A673 (cell line): ENCODE data around the gene TRAF3IP1. TPM values are rescaled to one million over a fixed set of nuclear protein-coding genes. Genes with fewer than 3 reads are reported as not detected.

Source experiments
- BruUV-seq: library from RNA; stranded (reverse); fragments of 400-500 nt; replicated peaks from 2 replicates; lab custom pipeline; 2021; lab: Mats Ljungman, UMichigan
- CTCF ChIA-PET: fragments of 300-600 bp; sonication (Branson Sonifier 250); formaldehyde crosslinking; loops from one replicate; lab custom pipeline; 2022; ENCODE audit warnings: antibody characterized with exemption; lab: Charles Lee
- POLR2A ChIA-PET: fragments of 300-600 bp; sonication (Branson Sonifier 250); formaldehyde crosslinking; loops from one replicate; lab custom pipeline; 2022; ENCODE audit warnings: antibody characterized with exemption; ENCODE audit not compliant: low non-redundant PET; lab: Charles Lee
- DNase-seq: peaks from one replicate; pipeline ENCODE4 v3.0.0-alpha.2; 2015; ENCODE audit warnings: low spot score
- H3K27ac ChIP-seq: fragments of 200-600 bp; sonication (generic); 2 replicates; pipeline ENCODE4 v1.5.1; 2016; ENCODE audit warnings: mixed run types, low read depth, mild to moderate bottlenecking, mixed read lengths, antibody characterized with exemption, low read length; ENCODE audit not compliant: poor library complexity, severe bottlenecking
- H3K27me3 ChIP-seq: fragments of 200-600 bp; sonication (generic); replicated peaks from 2 replicates; pipeline ENCODE4 v1.6.1; 2017; ENCODE audit warnings: mixed run types, low read depth, mild to moderate bottlenecking, mixed read lengths, antibody characterized with exemption, low read length; ENCODE audit not compliant: insufficient read depth, poor library complexity
- H3K36me3 ChIP-seq: fragments of 200-600 bp; sonication (generic); 2 replicates; pipeline ENCODE4 v1.6.1; 2016; ENCODE audit warnings: mixed run types, mild to moderate bottlenecking, mixed read lengths, antibody characterized with exemption, low read length; ENCODE audit not compliant: insufficient read depth, poor library complexity, severe bottlenecking
- H3K4me1 ChIP-seq: fragments of 200-600 bp; sonication (generic); 2 replicates; pipeline ENCODE4 v1.6.1; 2017; ENCODE audit warnings: mixed run types, mild to moderate bottlenecking, mixed read lengths, antibody characterized with exemption, low read length; ENCODE audit not compliant: insufficient read depth, poor library complexity, severe bottlenecking
- H3K4me3 ChIP-seq: fragments of 200-600 bp; sonication (generic); 2 replicates; pipeline ENCODE4 v1.5.1; 2016; ENCODE audit warnings: low read depth, mixed run types, mild to moderate bottlenecking, mixed read lengths, low read length; ENCODE audit not compliant: poor library complexity, severe bottlenecking
- H3K9me3 ChIP-seq: fragments of 200-600 bp; sonication (generic); 2 replicates; pipeline ENCODE4 v1.6.1; 2016; ENCODE audit warnings: mixed run types, low read depth, mild to moderate bottlenecking, mixed read lengths, antibody characterized with exemption, low read length; ENCODE audit not compliant: poor library complexity, severe bottlenecking
- EZH2 ChIP-seq: fragments of 200-600 bp; sonication (generic); IDR thresholded peaks from 2 replicates; pipeline ENCODE4 v1.6.1; 2017; ENCODE audit warnings: borderline replicate concordance, low read depth, mild to moderate bottlenecking, mixed read lengths, antibody characterized with exemption, low read length; ENCODE audit not compliant: poor library complexity, severe bottlenecking
- intact Hi-C: fragments of 100-400 bp; cut with micrococcal nuclease; formaldehyde crosslinking; loops from one replicate; pipeline ENCODE4 v1.10.0; 2022; ENCODE audit not compliant: unreplicated experiment
- total RNA-seq: library from RNA; stranded (reverse); gene quantifications from 2 replicates; pipeline ENCODE4 v1.2.3, GENCODE V29; 2021
- TF ChIP-seq, protein P1 (sequence below): fragments of 300-800, 200-600 bp; sonication (generic); conservative IDR thresholded peaks from 2 replicates; pipeline ENCODE4 v1.5.1; 2017; ENCODE audit warnings: low read depth, mild to moderate bottlenecking, antibody characterized with exemption, low read length, moderate library complexity, mixed read lengths

The TRAF3IP1 gene
- total RNA-seq, 1 experiment from 2014 or later: 23.0 TPM

DNA sequence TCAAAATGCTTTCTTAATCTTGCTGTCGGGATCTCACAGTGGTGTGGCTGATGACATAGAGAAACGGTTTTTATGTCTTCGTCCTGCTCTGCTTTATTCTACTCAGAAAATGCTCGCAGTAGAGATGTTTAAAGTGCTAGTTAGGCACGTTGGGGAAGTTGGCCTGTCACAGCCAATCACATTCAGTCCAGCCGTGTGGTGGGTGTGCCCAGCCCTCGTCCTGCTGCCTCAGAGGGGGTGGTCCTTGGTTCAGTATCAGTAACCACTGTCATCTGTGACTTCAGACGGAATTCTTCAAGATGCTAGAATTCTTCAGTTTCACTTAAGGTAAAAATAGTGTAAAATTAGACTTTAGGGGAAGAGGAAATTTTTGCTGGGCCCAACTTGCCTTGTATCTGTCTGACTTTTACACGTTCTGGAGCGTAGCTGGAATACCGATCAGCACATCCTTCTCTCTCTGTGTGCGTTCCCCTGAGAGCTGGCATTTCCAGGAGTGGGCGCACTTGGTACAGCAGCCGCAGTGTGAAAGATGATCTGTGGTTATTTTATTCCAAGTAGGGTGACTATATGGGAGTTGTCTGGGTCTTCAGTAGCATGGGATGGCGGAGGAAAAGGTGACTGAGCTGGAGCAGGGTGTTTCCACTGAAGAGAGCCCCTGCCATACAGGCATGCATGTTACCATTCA lies 18.5 kb downstream of the TRAF3IP1 start:
- Histone ChIP-seq H3K36me3 (no peaks in the 10 kb centered on the region), H3K9me3 (no peaks in the 10 kb centered on the region), H3K4me1 (no peaks in the 10 kb centered on the region), H3K27ac (no peak overlapping the region), H3K4me3 (no peak overlapping the region), H3K27me3 (no peaks in the 10 kb centered on the region)
- TF ChIP-seq, protein P1, sequence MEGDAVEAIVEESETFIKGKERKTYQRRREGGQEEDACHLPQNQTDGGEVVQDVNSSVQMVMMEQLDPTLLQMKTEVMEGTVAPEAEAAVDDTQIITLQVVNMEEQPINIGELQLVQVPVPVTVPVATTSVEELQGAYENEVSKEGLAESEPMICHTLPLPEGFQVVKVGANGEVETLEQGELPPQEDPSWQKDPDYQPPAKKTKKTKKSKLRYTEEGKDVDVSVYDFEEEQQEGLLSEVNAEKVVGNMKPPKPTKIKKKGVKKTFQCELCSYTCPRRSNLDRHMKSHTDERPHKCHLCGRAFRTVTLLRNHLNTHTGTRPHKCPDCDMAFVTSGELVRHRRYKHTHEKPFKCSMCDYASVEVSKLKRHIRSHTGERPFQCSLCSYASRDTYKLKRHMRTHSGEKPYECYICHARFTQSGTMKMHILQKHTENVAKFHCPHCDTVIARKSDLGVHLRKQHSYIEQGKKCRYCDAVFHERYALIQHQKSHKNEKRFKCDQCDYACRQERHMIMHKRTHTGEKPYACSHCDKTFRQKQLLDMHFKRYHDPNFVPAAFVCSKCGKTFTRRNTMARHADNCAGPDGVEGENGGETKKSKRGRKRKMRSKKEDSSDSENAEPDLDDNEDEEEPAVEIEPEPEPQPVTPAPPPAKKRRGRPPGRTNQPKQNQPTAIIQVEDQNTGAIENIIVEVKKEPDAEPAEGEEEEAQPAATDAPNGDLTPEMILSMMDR: no peak
- TF ChIP-seq EZH2: no peak
- DNase-seq: no peak
- intact Hi-C loops: no loop called here
- BruUV-seq: no TSS peak
- POLR2A ChIA-PET: no interaction called here
- CTCF ChIA-PET: no interaction called here

- CTCF ChIA-PET: no interaction called here
- intact Hi-C loops: no loop called here
- Histone ChIP-seq H3K4me3 (no peak overlapping the region), H3K27me3 (no peaks in the 10 kb centered on the region), H3K9me3 (no peaks in the 10 kb centered on the region), H3K27ac (no peak overlapping the region), H3K36me3 (no peaks in the 10 kb centered on the region), H3K4me1 (no peaks in the 10 kb centered on the region)
- no peak for DNase-seq
- TF ChIP-seq, protein P1: no peak
- no peak for TF ChIP-seq EZH2
- BruUV-seq: no TSS peak
- POLR2A ChIA-PET: no interaction called here
Measured at GRCh38 chr2:238339395-238339780, 19.1 kb downstream of the TRAF3IP1 start.

DNA sequence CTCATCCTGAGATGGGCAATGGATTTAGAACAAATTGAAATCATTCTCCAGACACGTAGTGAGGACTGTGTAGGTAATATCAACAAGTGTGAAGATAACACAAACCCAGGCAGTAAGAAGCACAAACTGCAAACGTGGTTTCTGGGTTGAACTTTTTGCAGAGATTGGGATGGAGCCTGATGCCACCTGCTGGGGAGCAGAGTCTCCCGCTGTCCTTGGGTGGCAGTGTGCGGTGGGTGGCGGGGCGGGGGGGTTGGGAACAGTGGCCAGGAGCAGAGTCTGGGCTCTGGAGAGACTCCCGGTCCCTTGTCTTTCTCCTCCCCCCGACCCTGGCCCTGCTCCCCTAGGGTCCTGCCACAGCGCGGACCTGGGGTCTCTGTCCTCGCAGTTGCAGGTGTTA lies 19.5 kb downstream of the TRAF3IP1 start:
- H3K27me3 ChIP-seq: no peaks in the 10 kb centered on the region
- no peak for TF ChIP-seq EZH2
- TF ChIP-seq, protein P1: no peak
- H3K36me3 ChIP-seq: no peaks in the 10 kb centered on the region
- ChIA-PET POLR2A (no interaction called here), CTCF (no interaction called here)
- intact Hi-C loops: no loop called here
- DNase-seq: no peak
- no TSS peak for BruUV-seq
- no peak overlapping the region for H3K27ac ChIP-seq
- no peak overlapping the region for H3K4me3 ChIP-seq
- H3K4me1 ChIP-seq: no peaks in the 10 kb centered on the region
- no peaks in the 10 kb centered on the region for H3K9me3 ChIP-seq
